Activated naive CD8-positive, alpha-beta T cell treated with anti-CD3 and anti-CD28 coated beads, Interleukin-2, amount 10 ng/mL, durations not matched to agents 7 days and 5 days (primary cell): Measurements from ENCODE around the gene MXRA7. TPM values are rescaled to one million over a fixed set of nuclear protein-coding genes. Genes with fewer than 3 reads are reported as not detected.

Experiments
- ATAC-seq: fragments of 150-1000 bp; cut with Tn5 transposase; one replicate; pipeline ENCODE4 v1.10.0; 2021; ENCODE audit warnings: low read depth, moderate library complexity
- POLR2A ChIA-PET: fragments of 350-600 bp; sonication (Branson Sonifier 250); formaldehyde crosslinking; loops from one replicate; lab custom pipeline; 2021; ENCODE audit warnings: antibody characterized with exemption; lab: Charles Lee
- DNase-seq: peaks from one replicate; pipeline ENCODE4 v3.0.0; 2021
- H3K27ac Mint-ChIP-seq: one replicate; pipeline ENCODE4 v1.8.0; 2022; ENCODE audit warnings: mild to moderate bottlenecking, mixed read lengths
- H3K27me3 Mint-ChIP-seq: one replicate; pipeline ENCODE4 v1.8.0; 2022; ENCODE audit warnings: mild to moderate bottlenecking, moderate library complexity, mixed read lengths
- H3K36me3 Mint-ChIP-seq: one replicate; pipeline ENCODE4 v1.8.0; 2021; ENCODE audit warnings: mild to moderate bottlenecking, mixed read lengths
- H3K4me1 Mint-ChIP-seq: one replicate; pipeline ENCODE4 v1.8.0; 2021; ENCODE audit warnings: mixed read lengths
- H3K4me3 Mint-ChIP-seq: one replicate; pipeline ENCODE4 v1.8.0; 2022; ENCODE audit warnings: mild to moderate bottlenecking, moderate library complexity, mixed read lengths
- H3K9me3 Mint-ChIP-seq: one replicate; pipeline ENCODE4 v1.8.0; 2021; ENCODE audit warnings: mixed read lengths
- microRNA-seq: library from miRNA; unstranded; fragments of <30 nt; microRNA quantifications from one replicate; pipeline ENCODE4 v1.2.0, GENCODE V29; 2022
- total RNA-seq, 2 experiments: library from RNA; stranded (reverse); gene quantifications; one replicate each; pipeline ENCODE4 v1.2.3, GENCODE V29; 2021

The MXRA7 gene
- total RNA-seq, 2 experiments from 2014 or later = 34.4 to 37.2 TPM

GRCh38 chr17:76633628-76634328 is 77.0 kb downstream of the MXRA7 start:
- no peak overlapping the region for H3K4me3 Mint-ChIP-seq
- no peaks in the 10 kb centered on the region for H3K4me1 Mint-ChIP-seq
- POLR2A ChIA-PET = no interaction called here
- no peak for DNase-seq
- H3K36me3 Mint-ChIP-seq = no peaks in the 10 kb centered on the region
- no peak for ATAC-seq
- peaks cover 9% of the 10 kb centered on the region for H3K27me3 Mint-ChIP-seq
- H3K27ac Mint-ChIP-seq = no peak overlapping the region
- H3K9me3 Mint-ChIP-seq = no peaks in the 10 kb centered on the region

DNA sequence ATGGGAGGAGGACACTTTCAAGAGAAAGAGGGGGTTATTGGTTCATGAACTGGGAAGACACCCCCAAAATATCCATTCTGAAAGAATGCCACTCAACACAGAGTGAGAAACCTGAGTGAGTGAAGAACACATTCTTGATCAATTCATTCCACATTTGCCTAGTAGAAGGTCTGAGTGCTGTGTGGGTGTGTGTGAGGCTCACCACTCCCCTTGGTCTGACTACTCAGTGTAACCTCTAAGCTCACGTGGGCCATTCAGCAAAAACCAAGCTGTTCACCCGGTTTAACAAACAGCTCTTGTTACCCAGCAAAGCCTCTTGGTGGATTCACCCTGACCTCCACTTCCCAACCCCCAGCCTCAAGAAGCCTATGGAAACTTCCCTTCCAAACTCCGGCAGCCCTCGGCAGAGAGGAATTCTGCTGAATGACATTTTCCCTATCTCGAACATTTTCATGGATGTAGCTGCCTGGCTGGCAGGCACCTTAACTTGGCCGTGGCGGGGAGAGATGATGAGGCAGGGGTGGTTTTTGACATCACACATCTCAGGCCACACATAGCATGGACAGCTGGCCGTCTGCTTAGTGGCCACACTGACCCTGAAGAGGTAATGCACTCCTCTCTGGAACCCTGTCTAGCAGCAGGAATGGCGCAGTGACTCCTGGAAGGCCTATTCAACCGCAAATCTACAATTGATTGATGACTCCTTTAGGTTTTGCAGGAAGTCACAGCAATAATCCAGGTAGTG is 78.8 kb downstream of the MXRA7 start:
- Mint-ChIP-seq H3K4me3 (no peak overlapping the region), H3K27me3 (peaks cover 4% of the 10 kb centered on the region), H3K9me3 (no peaks in the 10 kb centered on the region), H3K36me3 (no peaks in the 10 kb centered on the region), H3K27ac (no peak overlapping the region), H3K4me1 (no peaks in the 10 kb centered on the region)
- no peak for ATAC-seq
- POLR2A ChIA-PET = no interaction called here
- no peak for DNase-seq

DNA sequence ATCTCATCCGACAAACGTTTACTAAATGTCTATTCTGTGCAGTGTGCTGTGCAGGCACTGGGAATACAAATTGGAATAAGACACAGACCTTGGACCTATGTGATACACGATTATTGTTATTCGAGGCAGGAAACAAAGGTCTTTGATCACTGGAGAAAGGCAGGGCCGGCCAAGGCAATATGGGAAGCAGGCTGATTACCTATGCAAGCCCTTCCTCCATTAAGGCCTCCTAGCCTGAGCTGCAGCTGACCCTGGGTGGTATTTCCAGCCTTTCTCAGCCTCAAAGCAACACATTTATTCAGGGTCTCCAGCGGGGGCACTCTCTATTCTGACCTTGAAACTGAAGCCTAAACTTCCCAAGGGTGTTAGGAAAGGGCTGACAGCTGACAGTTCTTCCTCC is 80.6 kb downstream of the MXRA7 start:
- Mint-ChIP-seq H3K9me3 (no peaks in the 10 kb centered on the region), H3K4me1 (no peaks in the 10 kb centered on the region), H3K27me3 (peaks cover 6% of the 10 kb centered on the region), H3K27ac (no peak overlapping the region), H3K4me3 (no peak overlapping the region), H3K36me3 (no peaks in the 10 kb centered on the region)
- ATAC-seq (no peak), DNase-seq (no peak)
- POLR2A ChIA-PET = no interaction called here

Small RNAs within 50 kb of the gene (microRNA-seq; reads per million reads assigned to microRNA genes)
- gene MIR636 = 6.3 reads per million

Other genes starting within 250 kb of the MXRA7 start
- not detected for gene AANAT, start 243.4 kb downstream of the MXRA7 start, total RNA-seq
- 10 to 100 TPM; 65.1 to 67.2 TPM for gene RHBDF2, start 209.5 kb downstream of the MXRA7 start, total RNA-seq
- gene CYGB, start 173.3 kb downstream of the MXRA7 start, total RNA-seq = under 1 TPM in 1 of 2 experiments, not detected in 1; 0.37 TPM
- 1 to 10 TPM in 1 of 2 experiments, under 1 TPM in 1; 0.78 to 1.1 TPM for gene PRCD, start 170.9 kb downstream of the MXRA7 start, total RNA-seq
- gene ST6GALNAC2, start 125.1 kb downstream of the MXRA7 start, total RNA-seq = 1 to 10 TPM; 3.4 to 3.9 TPM
- gene ST6GALNAC1, start 67.2 kb downstream of the MXRA7 start, total RNA-seq = not detected
- gene JMJD6, start 15.6 kb upstream of the MXRA7 start, total RNA-seq = 10 to 100 TPM; 55.0 to 58.9 TPM
- 10 to 100 TPM; 51.1 to 54.1 TPM for gene METTL23, start 15.9 kb upstream of the MXRA7 start, total RNA-seq
- gene SRSF2, start 26.4 kb upstream of the MXRA7 start, total RNA-seq = 100 to 1,000 TPM; 376 to 384 TPM
- gene MFSD11, start 27.2 kb upstream of the MXRA7 start, total RNA-seq = 10 to 100 TPM; 28.5 to 29.1 TPM
- gene MGAT5B, start 157.4 kb upstream of the MXRA7 start, total RNA-seq = under 1 TPM; 0.43 to 0.47 TPM